Measurements from ENCODE around the gene USP3.

DNA sequence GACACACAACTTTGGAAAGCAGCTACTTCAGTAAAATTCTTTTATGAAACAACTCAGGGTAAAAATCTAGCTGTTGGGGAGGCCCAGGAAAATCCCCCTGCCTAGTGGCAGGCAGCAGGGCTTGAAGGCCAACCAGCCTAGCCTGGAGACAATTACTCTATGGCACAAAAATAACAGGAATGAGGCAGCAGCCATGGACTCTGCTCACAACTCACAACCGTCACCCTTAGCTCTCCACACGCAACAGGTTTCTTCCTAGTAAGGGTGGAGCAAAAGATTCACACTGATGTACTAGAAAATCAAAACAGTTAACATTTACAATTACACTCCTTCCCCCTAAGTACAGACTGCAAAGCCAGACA is 92.3 kb downstream of the USP3 start:
- TF ChIP-seq, protein P1, sequence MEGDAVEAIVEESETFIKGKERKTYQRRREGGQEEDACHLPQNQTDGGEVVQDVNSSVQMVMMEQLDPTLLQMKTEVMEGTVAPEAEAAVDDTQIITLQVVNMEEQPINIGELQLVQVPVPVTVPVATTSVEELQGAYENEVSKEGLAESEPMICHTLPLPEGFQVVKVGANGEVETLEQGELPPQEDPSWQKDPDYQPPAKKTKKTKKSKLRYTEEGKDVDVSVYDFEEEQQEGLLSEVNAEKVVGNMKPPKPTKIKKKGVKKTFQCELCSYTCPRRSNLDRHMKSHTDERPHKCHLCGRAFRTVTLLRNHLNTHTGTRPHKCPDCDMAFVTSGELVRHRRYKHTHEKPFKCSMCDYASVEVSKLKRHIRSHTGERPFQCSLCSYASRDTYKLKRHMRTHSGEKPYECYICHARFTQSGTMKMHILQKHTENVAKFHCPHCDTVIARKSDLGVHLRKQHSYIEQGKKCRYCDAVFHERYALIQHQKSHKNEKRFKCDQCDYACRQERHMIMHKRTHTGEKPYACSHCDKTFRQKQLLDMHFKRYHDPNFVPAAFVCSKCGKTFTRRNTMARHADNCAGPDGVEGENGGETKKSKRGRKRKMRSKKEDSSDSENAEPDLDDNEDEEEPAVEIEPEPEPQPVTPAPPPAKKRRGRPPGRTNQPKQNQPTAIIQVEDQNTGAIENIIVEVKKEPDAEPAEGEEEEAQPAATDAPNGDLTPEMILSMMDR (IDR thresholded peaks at IDR 0.05) = no peak
- TF ChIP-seq POLR2A (IDR thresholded peaks at IDR 0.05) = no peak

Data from testis (tissue), 2 donors.